ENCODE measurements around the gene CD38. TPM values are rescaled to one million over a fixed set of nuclear protein-coding genes. Genes with fewer than 3 reads are reported as not detected.

CD38 gene
- total RNA-seq, 1 donor from 2014 or later: 87.1 TPM

GRCh38 chr4:15901998-15902397, 123.9 kb downstream of the CD38 start:
- Mint-ChIP-seq H3K27me3 (ENCODE audit: low read depth) (peaks cover 33% of the 10 kb centered on the region), H3K36me3 (ENCODE audit: low read depth) (no peaks in the 10 kb centered on the region), H3K27ac (no peak overlapping the region), H3K9me3 (no peaks in the 10 kb centered on the region), H3K4me3 (ENCODE audit: low read depth) (no peak overlapping the region), H3K4me1 (ENCODE audit: low read depth) (peaks cover 13% of the 10 kb centered on the region)
- DNase-seq (ENCODE audit: low spot score): no peak
- intact Hi-C loops (cut with micrococcal nuclease): no loop called here

DNA sequence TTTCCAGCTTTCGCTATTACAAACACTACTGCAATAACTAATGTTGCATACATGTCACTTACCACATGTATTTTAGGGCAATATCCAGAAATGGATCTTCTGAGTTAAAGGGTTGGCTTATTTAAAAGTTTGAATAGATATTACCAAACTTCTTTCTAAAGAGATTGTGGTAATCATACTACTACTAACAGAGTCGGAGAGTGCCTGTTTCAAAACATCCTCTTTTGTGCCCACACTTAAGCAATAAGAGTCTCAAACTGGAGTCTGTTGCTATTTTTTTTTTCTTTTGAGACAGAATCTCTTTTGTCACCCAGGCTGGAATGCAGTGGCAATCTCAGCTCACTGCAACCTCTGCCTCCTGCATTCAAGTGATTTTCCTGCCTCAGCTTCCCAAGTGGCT, 124.6 kb downstream of the CD38 start:
- Mint-ChIP-seq H3K4me1 (ENCODE audit: low read depth) (peaks cover 13% of the 10 kb centered on the region), H3K4me3 (ENCODE audit: low read depth) (no peak overlapping the region), H3K9me3 (no peaks in the 10 kb centered on the region), H3K36me3 (ENCODE audit: low read depth) (no peaks in the 10 kb centered on the region), H3K27me3 (ENCODE audit: low read depth) (peaks cover 33% of the 10 kb centered on the region), H3K27ac (no peak overlapping the region)
- intact Hi-C loops (cut with micrococcal nuclease): no loop called here
- no peak for DNase-seq (ENCODE audit: low spot score)

Other genes with a start within 250 kb of the CD38 start
- 28.9 and 30.3 TPM in 2 replicates for gene FBXL5, start 123.0 kb upstream of the CD38 start, total RNA-seq
- gene FAM200B, start 96.5 kb upstream of the CD38 start, total RNA-seq: 5.6 and 6.8 TPM in 2 replicates
- 0.50 and 1.8 TPM in 2 replicates for gene BST1, start 75.3 kb upstream of the CD38 start, total RNA-seq
- gene FGFBP1, start 160.4 kb downstream of the CD38 start, total RNA-seq: not detected in 2 replicates
- gene FGFBP2, start 184.8 kb downstream of the CD38 start, total RNA-seq: 2.4 and 3.9 TPM in 2 replicates

Data from activated T-helper 2 cell treated with anti-CD3 and anti-CD28 coated beads, Interferon-gamma antibody, Interleukin-2, Interleukin-4, amounts not matched to agents 10 μg/mL and 5 μg/mL and 100 μg/mL, durations not matched to agents 14 hours and 24 hours and 36 hours (primary cell).